GM23338 (cell line): ENCODE data around the gene PRKD1.

Source experiments
- EZH2 ChIP-seq: fragments of 200-600 bp; sonication (generic); IDR thresholded peaks from one replicate; pipeline ENCODE4 v1.8.0; 2017; ENCODE audit warnings: antibody characterized with exemption, mild to moderate bottlenecking, low read depth; ENCODE audit not compliant: unreplicated experiment
- REST ChIP-seq: IDR thresholded peaks from one replicate; pipeline ENCODE4 v1.6.1; 2018; ENCODE audit warnings: antibody characterized with exemption; ENCODE audit not compliant: unreplicated experiment
- TF ChIP-seq, protein P1 (sequence below), 2 experiments: fragments of 200-600 bp in 1 of 2; sonication (generic) in 1 of 2; conservative IDR thresholded peaks; 2 replicates each; pipeline versions ENCODE4 v1.5.1 to v1.6.1; 2016 to 2017; ENCODE audit warnings: antibody characterized with exemption in 2 of 2, low read depth in 2 of 2, mild to moderate bottlenecking in 2 of 2, moderate library complexity in 1 of 2

- TF ChIP-seq, protein P1, sequence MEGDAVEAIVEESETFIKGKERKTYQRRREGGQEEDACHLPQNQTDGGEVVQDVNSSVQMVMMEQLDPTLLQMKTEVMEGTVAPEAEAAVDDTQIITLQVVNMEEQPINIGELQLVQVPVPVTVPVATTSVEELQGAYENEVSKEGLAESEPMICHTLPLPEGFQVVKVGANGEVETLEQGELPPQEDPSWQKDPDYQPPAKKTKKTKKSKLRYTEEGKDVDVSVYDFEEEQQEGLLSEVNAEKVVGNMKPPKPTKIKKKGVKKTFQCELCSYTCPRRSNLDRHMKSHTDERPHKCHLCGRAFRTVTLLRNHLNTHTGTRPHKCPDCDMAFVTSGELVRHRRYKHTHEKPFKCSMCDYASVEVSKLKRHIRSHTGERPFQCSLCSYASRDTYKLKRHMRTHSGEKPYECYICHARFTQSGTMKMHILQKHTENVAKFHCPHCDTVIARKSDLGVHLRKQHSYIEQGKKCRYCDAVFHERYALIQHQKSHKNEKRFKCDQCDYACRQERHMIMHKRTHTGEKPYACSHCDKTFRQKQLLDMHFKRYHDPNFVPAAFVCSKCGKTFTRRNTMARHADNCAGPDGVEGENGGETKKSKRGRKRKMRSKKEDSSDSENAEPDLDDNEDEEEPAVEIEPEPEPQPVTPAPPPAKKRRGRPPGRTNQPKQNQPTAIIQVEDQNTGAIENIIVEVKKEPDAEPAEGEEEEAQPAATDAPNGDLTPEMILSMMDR (conservative IDR thresholded peaks at IDR 0.05; ENCODE audit: low read depth in 2 of 2): no peak
- TF ChIP-seq EZH2: no peak
- TF ChIP-seq REST: no peak
Measured at GRCh38 chr14:29857551-29857950, 70.1 kb downstream of the PRKD1 start.
